HepG2 (cell line): ENCODE data around the gene SATB2.

Experiments used
- BCL3 ChIP-seq: sonication (generic); formaldehyde crosslinking; IDR thresholded peaks from 2 replicates; pipeline ENCODE4 v1.5.1; 2020; ENCODE audit warnings: mild to moderate bottlenecking, missing genetic modification reagents, moderate library complexity
- ESRRA ChIP-seq: sonication (generic); formaldehyde crosslinking; IDR thresholded peaks from 2 replicates; pipeline ENCODE4 v1.5.1; 2020; ENCODE audit warnings: mild to moderate bottlenecking, low read depth, missing genetic modification reagents
- HOXA7 ChIP-seq: sonication (generic); formaldehyde crosslinking; IDR thresholded peaks from 2 replicates; pipeline ENCODE4 v1.8.1; 2022; ENCODE audit warnings: mild to moderate bottlenecking, missing genetic modification reagents, moderate library complexity
- ISX ChIP-seq: sonication (generic); formaldehyde crosslinking; conservative IDR thresholded peaks from 2 replicates; pipeline ENCODE4 v1.5.0; 2020; ENCODE audit warnings: missing genetic modification reagents
- NFIC ChIP-seq: IDR thresholded peaks from 2 replicates; pipeline ENCODE4 v1.6.1; 2012; ENCODE audit warnings: mild to moderate bottlenecking, low read length, inconsistent platforms
- RFXANK ChIP-seq: IDR thresholded peaks from 2 replicates; pipeline ENCODE4 v1.6.1; 2016
- RNF219 ChIP-seq: sonication (generic); formaldehyde crosslinking; IDR thresholded peaks from 2 replicates; pipeline ENCODE4 v1.5.0; 2020; ENCODE audit warnings: mild to moderate bottlenecking, missing genetic modification reagents
- YY1 ChIP-seq: IDR thresholded peaks from 2 replicates; pipeline ENCODE4 v1.6.1; 2011; ENCODE audit warnings: low read length, low read depth, moderate library complexity, mild to moderate bottlenecking; ENCODE audit not compliant: insufficient read depth, insufficient replicate concordance
- ZIK1 ChIP-seq: sonication (generic); formaldehyde crosslinking; IDR thresholded peaks from 2 replicates; pipeline ENCODE4 v1.5.0; 2020; ENCODE audit warnings: mild to moderate bottlenecking, low read depth, missing genetic modification reagents, borderline replicate concordance
- ZNF232 ChIP-seq: sonication (generic); formaldehyde crosslinking; IDR thresholded peaks from 2 replicates; pipeline ENCODE4 v1.4.0; 2020; ENCODE audit warnings: missing genetic modification reagents, borderline replicate concordance
- ZNF484 ChIP-seq: sonication (generic); formaldehyde crosslinking; IDR thresholded peaks from 2 replicates; pipeline ENCODE4 v1.5.1; 2020; ENCODE audit warnings: mild to moderate bottlenecking, low read depth, missing genetic modification reagents, borderline replicate concordance
- TF ChIP-seq, protein P1 (sequence below), 2 experiments: IDR thresholded peaks; 2 replicates each; pipeline ENCODE4 v1.6.1; 2011 to 2012; ENCODE audit warnings: low read length in 2 of 2, borderline replicate concordance in 1 of 2, low read depth in 1 of 2, mild to moderate bottlenecking in 1 of 2, moderate library complexity in 1 of 2
- TF ChIP-seq, protein P2 (sequence below), 2 experiments: sonication (generic) in 1 of 2; formaldehyde crosslinking in 1 of 2; IDR thresholded peaks; 2 replicates each; pipeline versions ENCODE4 v1.5.1 to v1.6.1; 2011 to 2020; ENCODE audit warnings: borderline replicate concordance in 1 of 2, low read depth in 1 of 2, low read length in 1 of 2, mild to moderate bottlenecking in 1 of 2, missing genetic modification reagents in 1 of 2, moderate library complexity in 1 of 2
- TF ChIP-seq, protein P3 (sequence below): sonication (generic); formaldehyde crosslinking; IDR thresholded peaks from 2 replicates; pipeline ENCODE4 v1.5.1; 2020; ENCODE audit warnings: missing genetic modification reagents, mild to moderate bottlenecking, borderline replicate concordance

DNA sequence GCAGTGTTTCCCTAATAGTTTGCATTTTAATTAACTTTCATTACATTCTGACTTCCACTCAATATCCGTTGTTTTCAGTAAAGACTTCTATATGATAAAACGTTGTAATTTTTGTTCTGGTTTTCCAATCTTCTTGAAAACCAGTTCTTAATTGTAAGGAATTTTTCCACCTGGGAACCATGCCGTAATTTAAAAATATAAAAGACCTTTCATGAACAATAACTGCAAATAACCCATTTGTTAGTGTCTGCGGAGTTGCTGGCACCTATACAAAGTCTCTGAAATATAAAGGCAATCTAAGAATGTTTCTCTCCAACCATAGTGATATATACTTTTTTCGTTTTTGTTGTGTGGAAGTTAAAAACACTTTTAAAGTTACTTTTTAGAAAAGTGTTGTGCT, 7.7 kb upstream of the SATB2 start:
- TF ChIP-seq HOXA7 (no peak), ZNF232 (CRISPR knock-in tag) (no peak), ZIK1 (CRISPR knock-in tag) (no peak), RNF219 (no peak), YY1 (no peak), RFXANK (CRISPR knock-in tag) (no peak), BCL3 (CRISPR knock-in tag) (no peak), ESRRA (CRISPR knock-in tag) (no peak), NFIC (no peak), ISX (no peak), ZNF484 (CRISPR knock-in tag) (no peak)
- TF ChIP-seq, protein P1, sequence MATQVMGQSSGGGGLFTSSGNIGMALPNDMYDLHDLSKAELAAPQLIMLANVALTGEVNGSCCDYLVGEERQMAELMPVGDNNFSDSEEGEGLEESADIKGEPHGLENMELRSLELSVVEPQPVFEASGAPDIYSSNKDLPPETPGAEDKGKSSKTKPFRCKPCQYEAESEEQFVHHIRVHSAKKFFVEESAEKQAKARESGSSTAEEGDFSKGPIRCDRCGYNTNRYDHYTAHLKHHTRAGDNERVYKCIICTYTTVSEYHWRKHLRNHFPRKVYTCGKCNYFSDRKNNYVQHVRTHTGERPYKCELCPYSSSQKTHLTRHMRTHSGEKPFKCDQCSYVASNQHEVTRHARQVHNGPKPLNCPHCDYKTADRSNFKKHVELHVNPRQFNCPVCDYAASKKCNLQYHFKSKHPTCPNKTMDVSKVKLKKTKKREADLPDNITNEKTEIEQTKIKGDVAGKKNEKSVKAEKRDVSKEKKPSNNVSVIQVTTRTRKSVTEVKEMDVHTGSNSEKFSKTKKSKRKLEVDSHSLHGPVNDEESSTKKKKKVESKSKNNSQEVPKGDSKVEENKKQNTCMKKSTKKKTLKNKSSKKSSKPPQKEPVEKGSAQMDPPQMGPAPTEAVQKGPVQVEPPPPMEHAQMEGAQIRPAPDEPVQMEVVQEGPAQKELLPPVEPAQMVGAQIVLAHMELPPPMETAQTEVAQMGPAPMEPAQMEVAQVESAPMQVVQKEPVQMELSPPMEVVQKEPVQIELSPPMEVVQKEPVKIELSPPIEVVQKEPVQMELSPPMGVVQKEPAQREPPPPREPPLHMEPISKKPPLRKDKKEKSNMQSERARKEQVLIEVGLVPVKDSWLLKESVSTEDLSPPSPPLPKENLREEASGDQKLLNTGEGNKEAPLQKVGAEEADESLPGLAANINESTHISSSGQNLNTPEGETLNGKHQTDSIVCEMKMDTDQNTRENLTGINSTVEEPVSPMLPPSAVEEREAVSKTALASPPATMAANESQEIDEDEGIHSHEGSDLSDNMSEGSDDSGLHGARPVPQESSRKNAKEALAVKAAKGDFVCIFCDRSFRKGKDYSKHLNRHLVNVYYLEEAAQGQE (IDR thresholded peaks at IDR 0.05; ENCODE audit: borderline replicate concordance in 1 of 2, low read depth in 1 of 2, low read length in 2 of 2): no peak
- TF ChIP-seq, protein P2, sequence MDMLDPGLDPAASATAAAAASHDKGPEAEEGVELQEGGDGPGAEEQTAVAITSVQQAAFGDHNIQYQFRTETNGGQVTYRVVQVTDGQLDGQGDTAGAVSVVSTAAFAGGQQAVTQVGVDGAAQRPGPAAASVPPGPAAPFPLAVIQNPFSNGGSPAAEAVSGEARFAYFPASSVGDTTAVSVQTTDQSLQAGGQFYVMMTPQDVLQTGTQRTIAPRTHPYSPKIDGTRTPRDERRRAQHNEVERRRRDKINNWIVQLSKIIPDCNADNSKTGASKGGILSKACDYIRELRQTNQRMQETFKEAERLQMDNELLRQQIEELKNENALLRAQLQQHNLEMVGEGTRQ (IDR thresholded peaks at IDR 0.05; ENCODE audit: low read depth, low read length): no peak
- TF ChIP-seq, protein P2 (CRISPR knock-in tag; IDR thresholded peaks at IDR 0.05; ENCODE audit: borderline replicate concordance): no peak
- TF ChIP-seq, protein P3, sequence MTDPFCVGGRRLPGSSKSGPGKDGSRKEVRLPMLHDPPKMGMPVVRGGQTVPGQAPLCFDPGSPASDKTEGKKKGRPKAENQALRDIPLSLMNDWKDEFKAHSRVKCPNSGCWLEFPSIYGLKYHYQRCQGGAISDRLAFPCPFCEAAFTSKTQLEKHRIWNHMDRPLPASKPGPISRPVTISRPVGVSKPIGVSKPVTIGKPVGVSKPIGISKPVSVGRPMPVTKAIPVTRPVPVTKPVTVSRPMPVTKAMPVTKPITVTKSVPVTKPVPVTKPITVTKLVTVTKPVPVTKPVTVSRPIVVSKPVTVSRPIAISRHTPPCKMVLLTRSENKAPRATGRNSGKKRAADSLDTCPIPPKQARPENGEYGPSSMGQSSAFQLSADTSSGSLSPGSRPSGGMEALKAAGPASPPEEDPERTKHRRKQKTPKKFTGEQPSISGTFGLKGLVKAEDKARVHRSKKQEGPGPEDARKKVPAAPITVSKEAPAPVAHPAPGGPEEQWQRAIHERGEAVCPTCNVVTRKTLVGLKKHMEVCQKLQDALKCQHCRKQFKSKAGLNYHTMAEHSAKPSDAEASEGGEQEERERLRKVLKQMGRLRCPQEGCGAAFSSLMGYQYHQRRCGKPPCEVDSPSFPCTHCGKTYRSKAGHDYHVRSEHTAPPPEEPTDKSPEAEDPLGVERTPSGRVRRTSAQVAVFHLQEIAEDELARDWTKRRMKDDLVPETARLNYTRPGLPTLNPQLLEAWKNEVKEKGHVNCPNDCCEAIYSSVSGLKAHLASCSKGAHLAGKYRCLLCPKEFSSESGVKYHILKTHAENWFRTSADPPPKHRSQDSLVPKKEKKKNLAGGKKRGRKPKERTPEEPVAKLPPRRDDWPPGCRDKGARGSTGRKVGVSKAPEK (CRISPR knock-in tag): no peak
